A673 (cell line): ENCODE results near the gene TRIM26. TPM values are rescaled to one million over a fixed set of nuclear protein-coding genes. Genes with fewer than 3 reads are reported as not detected.
A peak's percentile ranks its signal among the peaks of the same experiment; 100 is the strongest.
"Not testable (repeated sequence)": the region's sequence is repeated elsewhere in the genome, so short reads cannot be mapped to it uniquely, and the experiment has no call there.

Experiments used
- BruUV-seq: library from RNA; stranded (reverse); fragments of 400-500 nt; replicated peaks from 2 replicates; lab custom pipeline; 2021; lab: Mats Ljungman, UMichigan
- CTCF ChIA-PET: fragments of 300-600 bp; sonication (Branson Sonifier 250); formaldehyde crosslinking; loops from one replicate; lab custom pipeline; 2022; ENCODE audit warnings: antibody characterized with exemption; lab: Charles Lee
- POLR2A ChIA-PET: fragments of 300-600 bp; sonication (Branson Sonifier 250); formaldehyde crosslinking; loops from one replicate; lab custom pipeline; 2022; ENCODE audit warnings: antibody characterized with exemption; ENCODE audit not compliant: low non-redundant PET; lab: Charles Lee
- DNase-seq: peaks from one replicate; pipeline ENCODE4 v3.0.0-alpha.2; 2015; ENCODE audit warnings: low spot score
- H3K27ac ChIP-seq: fragments of 200-600 bp; sonication (generic); 2 replicates; pipeline ENCODE4 v1.5.1; 2016; ENCODE audit warnings: mixed run types, low read depth, mild to moderate bottlenecking, mixed read lengths, antibody characterized with exemption, low read length; ENCODE audit not compliant: poor library complexity, severe bottlenecking
- H3K27me3 ChIP-seq: fragments of 200-600 bp; sonication (generic); replicated peaks from 2 replicates; pipeline ENCODE4 v1.6.1; 2017; ENCODE audit warnings: mixed run types, low read depth, mild to moderate bottlenecking, mixed read lengths, antibody characterized with exemption, low read length; ENCODE audit not compliant: insufficient read depth, poor library complexity
- H3K36me3 ChIP-seq: fragments of 200-600 bp; sonication (generic); 2 replicates; pipeline ENCODE4 v1.6.1; 2016; ENCODE audit warnings: mixed run types, mild to moderate bottlenecking, mixed read lengths, antibody characterized with exemption, low read length; ENCODE audit not compliant: insufficient read depth, poor library complexity, severe bottlenecking
- H3K4me1 ChIP-seq: fragments of 200-600 bp; sonication (generic); 2 replicates; pipeline ENCODE4 v1.6.1; 2017; ENCODE audit warnings: mixed run types, mild to moderate bottlenecking, mixed read lengths, antibody characterized with exemption, low read length; ENCODE audit not compliant: insufficient read depth, poor library complexity, severe bottlenecking
- H3K4me3 ChIP-seq: fragments of 200-600 bp; sonication (generic); 2 replicates; pipeline ENCODE4 v1.5.1; 2016; ENCODE audit warnings: low read depth, mixed run types, mild to moderate bottlenecking, mixed read lengths, low read length; ENCODE audit not compliant: poor library complexity, severe bottlenecking
- H3K9me3 ChIP-seq: fragments of 200-600 bp; sonication (generic); 2 replicates; pipeline ENCODE4 v1.6.1; 2016; ENCODE audit warnings: mixed run types, low read depth, mild to moderate bottlenecking, mixed read lengths, antibody characterized with exemption, low read length; ENCODE audit not compliant: poor library complexity, severe bottlenecking
- EZH2 ChIP-seq: fragments of 200-600 bp; sonication (generic); IDR thresholded peaks from 2 replicates; pipeline ENCODE4 v1.6.1; 2017; ENCODE audit warnings: borderline replicate concordance, low read depth, mild to moderate bottlenecking, mixed read lengths, antibody characterized with exemption, low read length; ENCODE audit not compliant: poor library complexity, severe bottlenecking
- intact Hi-C: fragments of 100-400 bp; cut with micrococcal nuclease; formaldehyde crosslinking; loops from one replicate; pipeline ENCODE4 v1.10.0; 2022; ENCODE audit not compliant: unreplicated experiment
- total RNA-seq: library from RNA; stranded (reverse); gene quantifications from 2 replicates; pipeline ENCODE4 v1.2.3, GENCODE V29; 2021
- TF ChIP-seq, protein P1 (sequence below): fragments of 300-800, 200-600 bp; sonication (generic); conservative IDR thresholded peaks from 2 replicates; pipeline ENCODE4 v1.5.1; 2017; ENCODE audit warnings: low read depth, mild to moderate bottlenecking, antibody characterized with exemption, low read length, moderate library complexity, mixed read lengths

The TRIM26 gene
- total RNA-seq, 1 experiment from 2014 or later: 41.3 TPM

GRCh38 chr6:30231067-30231466 lies 17.9 kb upstream of the TRIM26 start:
- Histone ChIP-seq H3K27me3 (peaks cover 20% of the 10 kb centered on the region), H3K9me3 (no peaks in the 10 kb centered on the region), H3K4me1 (no peaks in the 10 kb centered on the region), H3K27ac (no peak overlapping the region), H3K4me3 (no peak overlapping the region), H3K36me3 (no peaks in the 10 kb centered on the region)
- intact Hi-C loops: no loop called here
- POLR2A ChIA-PET: no interaction called here
- CTCF ChIA-PET: no interaction called here
- TF ChIP-seq, protein P1, sequence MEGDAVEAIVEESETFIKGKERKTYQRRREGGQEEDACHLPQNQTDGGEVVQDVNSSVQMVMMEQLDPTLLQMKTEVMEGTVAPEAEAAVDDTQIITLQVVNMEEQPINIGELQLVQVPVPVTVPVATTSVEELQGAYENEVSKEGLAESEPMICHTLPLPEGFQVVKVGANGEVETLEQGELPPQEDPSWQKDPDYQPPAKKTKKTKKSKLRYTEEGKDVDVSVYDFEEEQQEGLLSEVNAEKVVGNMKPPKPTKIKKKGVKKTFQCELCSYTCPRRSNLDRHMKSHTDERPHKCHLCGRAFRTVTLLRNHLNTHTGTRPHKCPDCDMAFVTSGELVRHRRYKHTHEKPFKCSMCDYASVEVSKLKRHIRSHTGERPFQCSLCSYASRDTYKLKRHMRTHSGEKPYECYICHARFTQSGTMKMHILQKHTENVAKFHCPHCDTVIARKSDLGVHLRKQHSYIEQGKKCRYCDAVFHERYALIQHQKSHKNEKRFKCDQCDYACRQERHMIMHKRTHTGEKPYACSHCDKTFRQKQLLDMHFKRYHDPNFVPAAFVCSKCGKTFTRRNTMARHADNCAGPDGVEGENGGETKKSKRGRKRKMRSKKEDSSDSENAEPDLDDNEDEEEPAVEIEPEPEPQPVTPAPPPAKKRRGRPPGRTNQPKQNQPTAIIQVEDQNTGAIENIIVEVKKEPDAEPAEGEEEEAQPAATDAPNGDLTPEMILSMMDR: no peak
- TF ChIP-seq EZH2: no peak
- DNase-seq: peak; percentile 64
- BruUV-seq: no TSS peak

DNA sequence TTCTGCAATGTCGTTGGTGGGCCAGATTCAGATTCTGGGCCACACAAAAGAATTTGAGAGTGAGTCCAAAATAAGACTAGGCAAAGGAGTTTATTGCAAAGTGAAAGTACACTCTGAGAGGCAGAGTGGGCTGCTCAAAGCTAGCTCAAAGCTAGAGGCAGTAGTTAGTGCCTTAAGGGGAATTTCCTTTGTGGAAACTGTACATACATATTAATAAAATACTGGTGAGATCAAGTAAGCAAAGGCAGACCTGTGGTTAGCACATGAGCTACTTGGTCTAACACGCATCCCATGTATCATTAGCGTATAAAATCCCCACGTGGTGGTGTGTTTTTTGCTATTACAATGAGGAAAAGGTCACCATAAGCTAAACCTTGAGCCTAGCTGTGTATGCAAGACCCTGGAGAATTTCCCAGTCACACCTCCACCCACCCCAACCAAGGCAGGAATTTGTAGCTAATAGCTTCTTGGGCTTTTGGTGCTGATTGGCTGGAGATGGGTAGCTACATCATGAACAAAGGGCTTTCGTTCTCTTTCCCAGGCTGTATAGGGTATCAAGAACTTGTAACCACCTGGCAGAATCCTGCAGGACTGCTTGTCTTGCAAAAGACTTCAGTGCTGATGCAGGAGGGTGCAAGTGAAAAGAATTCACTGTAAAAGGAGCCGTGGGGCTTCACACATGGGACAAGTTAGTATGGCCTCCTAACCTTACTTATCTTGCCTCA lies 14.7 kb upstream of the TRIM26 start:
- ChIA-PET POLR2A (no interaction called here), CTCF (no interaction called here)
- DNase-seq: no peak
- TF ChIP-seq EZH2: no peak
- intact Hi-C loops: no loop called here
- H3K27ac ChIP-seq: no peak overlapping the region
- BruUV-seq: no TSS peak
- H3K9me3 ChIP-seq: peaks cover 12% of the 10 kb centered on the region
- H3K27me3 ChIP-seq: peaks cover under 1% of the 10 kb centered on the region
- H3K4me1 ChIP-seq: no peaks in the 10 kb centered on the region
- no peaks in the 10 kb centered on the region for H3K36me3 ChIP-seq
- H3K4me3 ChIP-seq: no peak overlapping the region

DNA sequence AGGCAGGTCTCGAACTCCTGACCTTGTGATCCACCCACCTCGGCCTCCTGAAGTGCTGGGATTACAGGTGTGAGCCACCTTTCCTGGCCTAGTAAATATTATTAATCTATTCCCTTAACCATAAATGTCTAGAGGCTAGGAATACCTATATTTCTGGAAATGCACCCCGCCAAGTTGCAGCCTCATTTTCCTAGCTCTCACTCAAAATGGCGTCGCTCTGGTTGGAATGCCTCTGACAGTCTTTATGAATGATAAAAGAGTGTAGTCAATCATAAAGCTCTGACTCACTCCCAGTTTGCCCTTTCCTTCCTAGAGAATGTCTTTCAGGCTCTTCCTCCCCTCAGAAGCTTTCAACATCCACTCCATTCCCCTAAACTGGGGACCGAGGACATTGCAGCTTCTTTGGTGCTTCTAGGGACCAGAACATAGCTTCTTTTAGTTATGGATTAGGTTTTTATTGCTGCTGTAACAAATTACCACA lies 14.1 kb upstream of the TRIM26 start:
- TF ChIP-seq, protein P1: no peak
- TF ChIP-seq EZH2: no peak
- Histone ChIP-seq H3K27ac (no peak overlapping the region), H3K4me1 (no peaks in the 10 kb centered on the region), H3K36me3 (no peaks in the 10 kb centered on the region), H3K4me3 (no peak overlapping the region), H3K27me3 (no peaks in the 10 kb centered on the region), H3K9me3 (peaks cover 12% of the 10 kb centered on the region)
- BruUV-seq: no TSS peak
- no peak for DNase-seq
- ChIA-PET CTCF (interaction anchor here (0.6 kb wide), 1 partner anchor 1172 kb away, joined by 3 read pairs; no protein-coding TSS in a partner anchor), POLR2A (no interaction called here)
- intact Hi-C loops: no loop called here

GRCh38 chr6:30223339-30223738 lies 10.1 kb upstream of the TRIM26 start:
- Histone ChIP-seq H3K9me3 (peaks cover 12% of the 10 kb centered on the region), H3K36me3 (no peaks in the 10 kb centered on the region), H3K4me3 (no peak overlapping the region), H3K27me3 (no peaks in the 10 kb centered on the region), H3K4me1 (no peaks in the 10 kb centered on the region), H3K27ac (no peak overlapping the region)
- ChIA-PET CTCF (no interaction called here), POLR2A (no interaction called here)
- TF ChIP-seq, protein P1: no peak
- TF ChIP-seq EZH2: no peak
- intact Hi-C loops: no loop called here
- BruUV-seq: no TSS peak
- DNase-seq: no peak

- POLR2A ChIA-PET, H3K4me1 ChIP-seq, H3K4me3 ChIP-seq, BruUV-seq, DNase-seq, H3K27me3 ChIP-seq, H3K27ac ChIP-seq, CTCF ChIA-PET, H3K36me3 ChIP-seq: not testable (repeated sequence)
- intact Hi-C loops: loop anchor here (2.0 kb wide), 1 partner anchor 175 kb away; no protein-coding TSS in a partner anchor
- H3K9me3 ChIP-seq: peaks cover 12% of the 10 kb centered on the region
Observed at GRCh38 chr6:30221956-30222355, 8.8 kb upstream of the TRIM26 start.
